Measurements from ENCODE around the gene CORO1C.

Gene CORO1C

DNA sequence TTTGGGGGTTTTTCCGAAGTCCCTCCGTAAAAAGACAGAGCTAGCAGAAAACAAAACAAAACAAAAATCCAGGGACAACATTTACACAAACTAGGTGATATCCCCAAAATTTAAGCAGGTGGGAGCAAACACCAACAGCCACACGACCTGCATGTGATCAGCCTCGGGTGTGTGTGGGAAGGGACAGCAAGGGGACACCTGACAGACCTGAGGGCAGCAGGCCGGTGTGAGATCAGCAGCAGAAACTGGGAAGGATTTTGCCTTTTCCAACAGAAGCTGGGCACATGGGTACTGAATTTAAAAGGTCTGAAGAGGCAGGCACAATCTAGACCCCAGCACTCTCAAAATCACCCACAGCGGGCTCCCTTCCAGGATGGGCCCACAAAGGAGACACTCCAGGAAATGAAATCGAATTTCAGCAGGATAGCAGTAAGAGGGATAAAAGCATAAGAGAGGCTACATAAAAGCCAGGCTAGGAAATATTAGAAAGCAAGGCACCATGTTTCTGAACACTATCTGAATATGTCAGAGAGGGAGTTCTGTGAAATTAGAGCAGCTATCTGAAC is 61.2 kb downstream of the CORO1C start:
- WGBS (ENCODE audit: insufficient coverage), result 77% methylated on average over 4 of the region's 7 CpGs
- CTCF ChIA-PET, result interaction anchor here (0.9 to 12.6 kb wide), 4 partner anchors 20 to 133 kb away, joined by 3 to 191 read pairs (median 13); no protein-coding TSS in a partner anchor
- Histone ChIP-seq H3K4me1 (ENCODE audit: control extremely low read depth in 1 of 4, control insufficient read depth in 4 of 4, insufficient read depth in 4 of 4, low read length in 3 of 4) (peaks cover 17 to 32% (median 28%) of the 10 kb centered on the region in 4 experiments), H3K4me3 (ENCODE audit: control insufficient read depth in 1 of 7, extremely low read depth in 1 of 7, insufficient read depth in 4 of 7, low read depth in 2 of 7, low read length in 6 of 7) (no peak overlapping the region), H3K9me3 (ENCODE audit: control extremely low read depth in 1 of 5, control insufficient read depth in 4 of 5, insufficient read depth in 2 of 5, low read depth in 1 of 5, low read length in 4 of 5) (no peaks in the 10 kb centered on the region), H3K36me3 (ENCODE audit: control insufficient read depth in 4 of 4, insufficient read depth in 4 of 4, low read length in 3 of 4) (peaks cover 6 to 15% (median 12%) of the 10 kb centered on the region in 4 experiments), H3K27ac (ENCODE audit: insufficient read depth in 1 of 2, low read depth in 1 of 2, low read length in 2 of 2, poor library complexity in 1 of 2, severe bottlenecking in 2 of 2) (no peak overlapping the region), H3K27me3 (replicated peaks in 2 of 5; ENCODE audit: control insufficient read depth in 4 of 5, insufficient read depth in 5 of 5, low read length in 4 of 5) (no peaks in the 10 kb centered on the region)
- POLR2A ChIA-PET, result no interaction called here
- DNase-seq, result no peak

GRCh38 chr12:108668542-108668941 is 62.8 kb downstream of the CORO1C start:
- Histone ChIP-seq H3K27me3 (replicated peaks in 2 of 5; ENCODE audit: control insufficient read depth in 4 of 5, insufficient read depth in 5 of 5, low read length in 4 of 5) (no peaks in the 10 kb centered on the region), H3K27ac (ENCODE audit: insufficient read depth in 1 of 2, low read depth in 1 of 2, low read length in 2 of 2, poor library complexity in 1 of 2, severe bottlenecking in 2 of 2) (no peak overlapping the region), H3K4me3 (ENCODE audit: control insufficient read depth in 1 of 7, extremely low read depth in 1 of 7, insufficient read depth in 4 of 7, low read depth in 2 of 7, low read length in 6 of 7) (no peak overlapping the region), H3K9me3 (ENCODE audit: control extremely low read depth in 1 of 5, control insufficient read depth in 4 of 5, insufficient read depth in 2 of 5, low read depth in 1 of 5, low read length in 4 of 5) (no peaks in the 10 kb centered on the region), H3K36me3 (ENCODE audit: control insufficient read depth in 4 of 4, insufficient read depth in 4 of 4, low read length in 3 of 4) (peaks cover 5 to 12% (median 8%) of the 10 kb centered on the region in 4 experiments), H3K4me1 (ENCODE audit: control extremely low read depth in 1 of 4, control insufficient read depth in 4 of 4, insufficient read depth in 4 of 4, low read length in 3 of 4) (peaks cover 27 to 44% (median 39%) of the 10 kb centered on the region in 4 experiments)
- ChIA-PET POLR2A (interaction anchor here (1.0 to 1.2 kb wide), 2 partner anchors 17 to 19 kb away, joined by 3 to 4 read pairs; no protein-coding TSS in a partner anchor), CTCF (interaction anchor here (0.9 to 12.6 kb wide), 9 partner anchors 11 to 136 kb away, joined by 3 to 191 read pairs (median 3); no protein-coding TSS in a partner anchor)
- DNase-seq, result no peak
- no CpG with 5 or more reads among the region's 1 CpG for WGBS (ENCODE audit: insufficient coverage)

DNA sequence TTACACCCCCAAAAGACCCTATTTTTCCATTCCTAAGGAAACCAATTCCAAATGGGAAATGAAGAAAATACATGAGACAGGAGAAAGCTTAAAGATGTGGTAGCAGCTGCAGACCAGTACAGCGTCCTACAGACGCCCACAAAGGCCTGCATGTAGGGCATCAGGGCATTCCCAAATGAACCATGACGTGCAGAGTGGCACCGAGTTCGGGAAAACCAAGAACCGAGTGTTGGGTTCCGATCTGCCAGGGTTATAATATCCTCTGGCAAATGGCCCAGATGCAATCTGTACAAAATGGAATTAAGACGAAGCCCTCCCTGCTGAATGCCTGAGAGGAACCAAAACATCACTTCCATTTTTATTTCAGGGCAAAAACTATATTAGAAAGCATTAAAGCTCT is 63.3 kb downstream of the CORO1C start:
- POLR2A ChIA-PET, result interaction anchor here (1.0 kb wide), 1 partner anchor 17 kb away, joined by 3 read pairs; no protein-coding TSS in a partner anchor
- 98% methylated on average over 7 of the region's 8 CpGs for WGBS (ENCODE audit: insufficient coverage)
- Histone ChIP-seq H3K36me3 (ENCODE audit: control insufficient read depth in 4 of 4, insufficient read depth in 4 of 4, low read length in 3 of 4) (peaks cover 5 to 10% (median 7%) of the 10 kb centered on the region in 4 experiments), H3K9me3 (ENCODE audit: control extremely low read depth in 1 of 5, control insufficient read depth in 4 of 5, insufficient read depth in 2 of 5, low read depth in 1 of 5, low read length in 4 of 5) (no peaks in the 10 kb centered on the region), H3K4me1 (ENCODE audit: control extremely low read depth in 1 of 4, control insufficient read depth in 4 of 4, insufficient read depth in 4 of 4, low read length in 3 of 4) (peaks cover 31 to 44% (median 39%) of the 10 kb centered on the region in 4 experiments), H3K27me3 (replicated peaks in 2 of 5; ENCODE audit: control insufficient read depth in 4 of 5, insufficient read depth in 5 of 5, low read length in 4 of 5) (no peaks in the 10 kb centered on the region), H3K4me3 (ENCODE audit: control insufficient read depth in 1 of 7, extremely low read depth in 1 of 7, insufficient read depth in 4 of 7, low read depth in 2 of 7, low read length in 6 of 7) (no peak overlapping the region), H3K27ac (ENCODE audit: insufficient read depth in 1 of 2, low read depth in 1 of 2, low read length in 2 of 2, poor library complexity in 1 of 2, severe bottlenecking in 2 of 2) (peak overlapping the region; percentile 56 to 79)
- CTCF ChIA-PET, result interaction anchor here (0.5 to 12.6 kb wide), 10 partner anchors 22 to 173 kb away, joined by 3 to 191 read pairs (median 6); partner anchors contain the start of gene SART3
- no peak for DNase-seq

DNA sequence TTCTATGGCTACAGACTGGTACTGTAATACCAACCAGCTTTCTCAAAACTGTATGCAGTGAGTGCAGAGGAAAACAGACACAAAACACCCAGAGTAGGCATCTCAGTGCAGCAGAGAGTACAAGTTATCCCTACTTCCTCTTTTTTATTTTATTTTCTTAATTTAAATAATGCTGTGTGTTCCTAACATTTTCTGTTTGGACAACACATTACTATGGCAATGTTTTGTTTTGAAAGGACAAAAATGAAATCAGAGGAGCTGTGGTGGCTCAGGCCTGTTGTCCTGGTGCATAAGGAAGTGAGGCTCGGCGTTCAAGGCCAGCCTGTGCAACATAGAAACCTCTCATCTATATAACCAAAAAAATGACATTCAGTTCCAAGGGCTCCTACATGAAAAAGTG is 64.0 kb downstream of the CORO1C start:
- 0% methylated on average over 1 of the region's 2 CpGs for WGBS (ENCODE audit: insufficient coverage)
- no peaks in the 10 kb centered on the region for H3K9me3 ChIP-seq (ENCODE audit: control extremely low read depth in 1 of 5, control insufficient read depth in 4 of 5, insufficient read depth in 2 of 5, low read depth in 1 of 5, low read length in 4 of 5)
- ChIA-PET CTCF (interaction anchor here (0.8 to 12.6 kb wide), 20 partner anchors 8 to 286 kb away, joined by 3 to 191 read pairs (median 4); partner anchors contain the start of gene SART3), POLR2A (interaction anchor here (0.9 kb wide), 1 partner anchor 29 kb away, joined by 3 read pairs; no protein-coding TSS in a partner anchor)
- DNase-seq, result peak; percentile 56 to 90 (median 89)
- no peak overlapping the region for H3K4me3 ChIP-seq (ENCODE audit: control insufficient read depth in 1 of 7, extremely low read depth in 1 of 7, insufficient read depth in 4 of 7, low read depth in 2 of 7, low read length in 6 of 7)
- H3K27ac ChIP-seq (ENCODE audit: insufficient read depth in 1 of 2, low read depth in 1 of 2, low read length in 2 of 2, poor library complexity in 1 of 2, severe bottlenecking in 2 of 2), result peak overlapping the region; percentile 56 to 79
- H3K4me1 ChIP-seq (ENCODE audit: control extremely low read depth in 1 of 4, control insufficient read depth in 4 of 4, insufficient read depth in 4 of 4, low read length in 3 of 4), result peaks cover 31 to 44% (median 39%) of the 10 kb centered on the region in 4 experiments
- peaks cover 0 to 7% (median 3%) of the 10 kb centered on the region in 4 experiments for H3K36me3 ChIP-seq (ENCODE audit: control insufficient read depth in 4 of 4, insufficient read depth in 4 of 4, low read length in 3 of 4)
- H3K27me3 ChIP-seq (replicated peaks in 2 of 5; ENCODE audit: control insufficient read depth in 4 of 5, insufficient read depth in 5 of 5, low read length in 4 of 5), result no peaks in the 10 kb centered on the region

- no peak for DNase-seq
- CTCF ChIA-PET, result interaction anchor here (0.7 to 12.6 kb wide), 30 partner anchors 9 to 428 kb away, joined by 3 to 191 read pairs (median 4); no protein-coding TSS in a partner anchor
- peaks cover 31 to 44% (median 39%) of the 10 kb centered on the region in 4 experiments for H3K4me1 ChIP-seq (ENCODE audit: control extremely low read depth in 1 of 4, control insufficient read depth in 4 of 4, insufficient read depth in 4 of 4, low read length in 3 of 4)
These were observed 64.9 kb downstream of the CORO1C start for GRCh38 chr12:108666401-108666881.

GRCh38 chr12:108665608-108666202 is 65.6 kb downstream of the CORO1C start:
- Histone ChIP-seq H3K4me1 (ENCODE audit: control extremely low read depth in 1 of 4, control insufficient read depth in 4 of 4, insufficient read depth in 4 of 4, low read length in 3 of 4) (peaks cover 31 to 44% (median 39%) of the 10 kb centered on the region in 4 experiments), H3K4me3 (ENCODE audit: control insufficient read depth in 1 of 7, extremely low read depth in 1 of 7, insufficient read depth in 4 of 7, low read depth in 2 of 7, low read length in 6 of 7) (no peak overlapping the region), H3K36me3 (ENCODE audit: control insufficient read depth in 4 of 4, insufficient read depth in 4 of 4, low read length in 3 of 4) (peaks cover 3 to 13% (median 8%) of the 10 kb centered on the region in 4 experiments), H3K27me3 (replicated peaks in 2 of 5; ENCODE audit: control insufficient read depth in 4 of 5, insufficient read depth in 5 of 5, low read length in 4 of 5) (no peaks in the 10 kb centered on the region), H3K27ac (ENCODE audit: insufficient read depth in 1 of 2, low read depth in 1 of 2, low read length in 2 of 2, poor library complexity in 1 of 2, severe bottlenecking in 2 of 2) (peak overlapping the region in 1 of 2 experiments; percentile 40), H3K9me3 (ENCODE audit: control extremely low read depth in 1 of 5, control insufficient read depth in 4 of 5, insufficient read depth in 2 of 5, low read depth in 1 of 5, low read length in 4 of 5) (no peaks in the 10 kb centered on the region)
- DNase-seq, result no peak
- CTCF ChIA-PET, result interaction anchor here (0.6 to 12.6 kb wide), 43 partner anchors 11 to 287 kb away, joined by 3 to 191 read pairs (median 5); no protein-coding TSS in a partner anchor
- POLR2A ChIA-PET, result interaction anchor here (0.9 kb wide), 1 partner anchor 25 kb away, joined by 3 read pairs; no protein-coding TSS in a partner anchor
- 98% methylated on average over 5 of the region's 6 CpGs for WGBS (ENCODE audit: insufficient coverage)

More at GRCh38 chr12:108666401-108666881, 64.9 kb downstream of the CORO1C start:
- WGBS (ENCODE audit: insufficient coverage), result 80% methylated on average over 2 of the region's 3 CpGs
- Histone ChIP-seq H3K27ac (ENCODE audit: insufficient read depth in 1 of 2, low read depth in 1 of 2, low read length in 2 of 2, poor library complexity in 1 of 2, severe bottlenecking in 2 of 2) (peak overlapping the region in 1 of 2 experiments; percentile 79), H3K9me3 (ENCODE audit: control extremely low read depth in 1 of 5, control insufficient read depth in 4 of 5, insufficient read depth in 2 of 5, low read depth in 1 of 5, low read length in 4 of 5) (no peaks in the 10 kb centered on the region), H3K27me3 (replicated peaks in 2 of 5; ENCODE audit: control insufficient read depth in 4 of 5, insufficient read depth in 5 of 5, low read length in 4 of 5) (no peaks in the 10 kb centered on the region), H3K36me3 (ENCODE audit: control insufficient read depth in 4 of 4, insufficient read depth in 4 of 4, low read length in 3 of 4) (peaks cover 3 to 13% (median 6%) of the 10 kb centered on the region in 4 experiments), H3K4me3 (ENCODE audit: control insufficient read depth in 1 of 7, extremely low read depth in 1 of 7, insufficient read depth in 4 of 7, low read depth in 2 of 7, low read length in 6 of 7) (no peak overlapping the region)
- POLR2A ChIA-PET, result interaction anchor here (0.9 kb wide), 1 partner anchor 30 kb away, joined by 3 read pairs; no protein-coding TSS in a partner anchor
